ENCODE results near the gene ADGRF1. TPM values are rescaled to one million over a fixed set of nuclear protein-coding genes. Genes with fewer than 3 reads are reported as not detected.

ADGRF1 gene
- total RNA-seq, 2 donors from 2014 or later, result 5.6 to 11.5 TPM

- Histone ChIP-seq H3K4me3 (no peak overlapping the region), H3K27me3 (replicated peaks; ENCODE audit: insufficient read depth) (no peaks in the 10 kb centered on the region), H3K27ac (no peak overlapping the region), H3K36me3 (no peaks in the 10 kb centered on the region), H3K9me3 (no peaks in the 10 kb centered on the region), H3K4me1 (replicated peaks) (no peaks in the 10 kb centered on the region)
- intact Hi-C loops (cut with DNase I), result no loop called here
- no peak for TF ChIP-seq CTCF (IDR thresholded peaks at IDR 0.05)
- no peak for TF ChIP-seq POLR2AphosphoS5 (IDR thresholded peaks at IDR 0.05)
- no peak for TF ChIP-seq POLR2A (IDR thresholded peaks at IDR 0.05)
- WGBS, result 74% methylated on average over 4 of the region's 4 CpGs
- no peak for DNase-seq (ENCODE audit: low spot score)
Measured at GRCh38 chr6:46979206-46979605, 62.9 kb downstream of the ADGRF1 start.

GRCh38 chr6:46974786-46975185 lies 67.3 kb downstream of the ADGRF1 start:
- intact Hi-C loops (cut with DNase I), result no loop called here
- TF ChIP-seq CTCF (IDR thresholded peaks at IDR 0.05) (no peak), POLR2AphosphoS5 (IDR thresholded peaks at IDR 0.05) (no peak), POLR2A (IDR thresholded peaks at IDR 0.05) (no peak)

GRCh38 chr6:46973029-46973428 lies 69.1 kb downstream of the ADGRF1 start:
- no peak for DNase-seq (ENCODE audit: low spot score)
- Histone ChIP-seq H3K27ac (no peak overlapping the region), H3K27me3 (replicated peaks; ENCODE audit: insufficient read depth) (no peaks in the 10 kb centered on the region), H3K4me3 (no peak overlapping the region), H3K36me3 (no peaks in the 10 kb centered on the region), H3K9me3 (no peaks in the 10 kb centered on the region), H3K4me1 (replicated peaks) (no peaks in the 10 kb centered on the region)
- 28% methylated on average over 2 of the region's 2 CpGs for WGBS
- no peak for TF ChIP-seq CTCF (IDR thresholded peaks at IDR 0.05)
- no peak for TF ChIP-seq POLR2A (IDR thresholded peaks at IDR 0.05)
- no peak for TF ChIP-seq POLR2AphosphoS5 (IDR thresholded peaks at IDR 0.05)
- intact Hi-C loops (cut with DNase I), result no loop called here

More at GRCh38 chr6:46974786-46975185, 67.3 kb downstream of the ADGRF1 start:
- H3K27ac ChIP-seq, result no peak overlapping the region
- no peak for DNase-seq (ENCODE audit: low spot score)
- no peaks in the 10 kb centered on the region for H3K36me3 ChIP-seq
- no peaks in the 10 kb centered on the region for H3K9me3 ChIP-seq
- no peaks in the 10 kb centered on the region for H3K27me3 ChIP-seq (replicated peaks; ENCODE audit: insufficient read depth)
- H3K4me3 ChIP-seq, result no peak overlapping the region
- WGBS, result 37% methylated on average over 1 of the region's 1 CpG
- H3K4me1 ChIP-seq (replicated peaks), result no peaks in the 10 kb centered on the region

GRCh38 chr6:46972531-46972930 lies 69.6 kb downstream of the ADGRF1 start:
- no peaks in the 10 kb centered on the region for H3K9me3 ChIP-seq
- no peaks in the 10 kb centered on the region for H3K4me1 ChIP-seq (replicated peaks)
- no peak overlapping the region for H3K27ac ChIP-seq
- H3K36me3 ChIP-seq, result no peaks in the 10 kb centered on the region
- intact Hi-C loops (cut with DNase I), result no loop called here
- no peaks in the 10 kb centered on the region for H3K27me3 ChIP-seq (replicated peaks; ENCODE audit: insufficient read depth)
- WGBS, result 12% methylated on average over 1 of the region's 1 CpG
- no peak for DNase-seq (ENCODE audit: low spot score)
- H3K4me3 ChIP-seq, result no peak overlapping the region
- TF ChIP-seq CTCF (IDR thresholded peaks at IDR 0.05), result no peak
- TF ChIP-seq POLR2AphosphoS5 (IDR thresholded peaks at IDR 0.05), result no peak
- no peak for TF ChIP-seq POLR2A (IDR thresholded peaks at IDR 0.05)

GRCh38 chr6:46969206-46969605 lies 72.9 kb downstream of the ADGRF1 start:
- no peak overlapping the region for H3K27ac ChIP-seq
- intact Hi-C loops (cut with DNase I), result no loop called here
- 58% methylated on average over 1 of the region's 1 CpG for WGBS

More at GRCh38 chr6:46969206-46969605, 72.9 kb downstream of the ADGRF1 start:
- Histone ChIP-seq H3K27me3 (replicated peaks; ENCODE audit: insufficient read depth) (no peaks in the 10 kb centered on the region), H3K4me1 (replicated peaks) (no peaks in the 10 kb centered on the region), H3K9me3 (no peaks in the 10 kb centered on the region), H3K4me3 (no peak overlapping the region), H3K36me3 (no peaks in the 10 kb centered on the region)
- DNase-seq (ENCODE audit: low spot score), result no peak
- TF ChIP-seq POLR2A (IDR thresholded peaks at IDR 0.05), result no peak
- no peak for TF ChIP-seq POLR2AphosphoS5 (IDR thresholded peaks at IDR 0.05)
- no peak for TF ChIP-seq CTCF (IDR thresholded peaks at IDR 0.05)

All from prostate gland (tissue), 2 donors.